ENCODE data around the gene UBE2L5. TPM values are rescaled to one million over a fixed set of nuclear protein-coding genes. Genes with fewer than 3 reads are reported as not detected.
"Not testable (repeated sequence)": the region's sequence is repeated elsewhere in the genome, so short reads cannot be mapped to it uniquely, and the experiment has no call there.

The UBE2L5 gene
- total RNA-seq, 2 donors from 2014 or later = not detected

GRCh38 chr13:30435911-30436451 lies 13.7 kb downstream of the UBE2L5 start:
- Mint-ChIP-seq H3K4me1 (ENCODE audit: low read depth) (peaks cover 17% of the 10 kb centered on the region), H3K27me3 (ENCODE audit: low read depth) (peaks cover 13% of the 10 kb centered on the region), H3K36me3 (ENCODE audit: insufficient read depth in 2 of 2) (no peaks in the 10 kb centered on the region), H3K9me3 (no peaks in the 10 kb centered on the region), H3K4me3 (no peak overlapping the region), H3K27ac (no peak overlapping the region)
- DNase-seq (no peak), ATAC-seq (replicated peaks in 1 of 2) (no peak)

GRCh38 chr13:30437177-30437576 lies 14.9 kb downstream of the UBE2L5 start:
- no peak overlapping the region for H3K4me3 Mint-ChIP-seq
- ATAC-seq (replicated peaks in 1 of 2) = no peak
- no peaks in the 10 kb centered on the region for H3K9me3 Mint-ChIP-seq
- H3K4me1 Mint-ChIP-seq (ENCODE audit: low read depth) = peaks cover 11% of the 10 kb centered on the region
- DNase-seq = no peak
- H3K27ac Mint-ChIP-seq = no peak overlapping the region
- peaks cover 13% of the 10 kb centered on the region for H3K27me3 Mint-ChIP-seq (ENCODE audit: low read depth)
- H3K36me3 Mint-ChIP-seq (ENCODE audit: insufficient read depth in 2 of 2) = no peaks in the 10 kb centered on the region

GRCh38 chr13:30438286-30438685 lies 16.0 kb downstream of the UBE2L5 start:
- Mint-ChIP-seq H3K36me3 (ENCODE audit: insufficient read depth in 2 of 2) (no peaks in the 10 kb centered on the region), H3K9me3 (no peaks in the 10 kb centered on the region), H3K27ac (no peak overlapping the region), H3K4me1 (ENCODE audit: low read depth) (peaks cover 11% of the 10 kb centered on the region), H3K27me3 (ENCODE audit: low read depth) (peaks cover 13% of the 10 kb centered on the region), H3K4me3 (no peak overlapping the region)
- ATAC-seq (replicated peaks in 1 of 2) (no peak), DNase-seq (no peak)

- no peak for DNase-seq
- peaks cover 16% of the 10 kb centered on the region for H3K27me3 Mint-ChIP-seq (ENCODE audit: low read depth)
- no peaks in the 10 kb centered on the region for H3K36me3 Mint-ChIP-seq (ENCODE audit: insufficient read depth in 2 of 2)
- H3K9me3 Mint-ChIP-seq = no peaks in the 10 kb centered on the region
- peak overlapping the region; percentile 55 for H3K27ac Mint-ChIP-seq
- peak; percentile 31 to 42 for ATAC-seq (replicated peaks in 1 of 2)
- H3K4me1 Mint-ChIP-seq (ENCODE audit: low read depth) = peaks cover 19% of the 10 kb centered on the region
- no peak overlapping the region for H3K4me3 Mint-ChIP-seq
Observed at GRCh38 chr13:30440910-30441703, 18.8 kb downstream of the UBE2L5 start.

- no peaks in the 10 kb centered on the region for H3K36me3 Mint-ChIP-seq (ENCODE audit: insufficient read depth in 2 of 2)
- no peak for DNase-seq
- peaks cover 19% of the 10 kb centered on the region for H3K27me3 Mint-ChIP-seq (ENCODE audit: low read depth)
- no peak for ATAC-seq (replicated peaks in 1 of 2)
- peaks cover 24% of the 10 kb centered on the region for H3K4me1 Mint-ChIP-seq (ENCODE audit: low read depth)
- H3K4me3 Mint-ChIP-seq = no peak overlapping the region
- H3K27ac Mint-ChIP-seq = no peak overlapping the region
- no peaks in the 10 kb centered on the region for H3K9me3 Mint-ChIP-seq
Observed at GRCh38 chr13:30442926-30443325, 20.6 kb downstream of the UBE2L5 start.

GRCh38 chr13:30443491-30443890 lies 21.2 kb downstream of the UBE2L5 start:
- not testable (repeated sequence) for ATAC-seq (replicated peaks in 1 of 2); DNase-seq; H3K27ac Mint-ChIP-seq; H3K9me3 Mint-ChIP-seq; H3K36me3 Mint-ChIP-seq (ENCODE audit: insufficient read depth in 2 of 2); H3K4me3 Mint-ChIP-seq
- H3K4me1 Mint-ChIP-seq (ENCODE audit: low read depth) = peaks cover 24% of the 10 kb centered on the region
- H3K27me3 Mint-ChIP-seq (ENCODE audit: low read depth) = peaks cover 16% of the 10 kb centered on the region

GRCh38 chr13:30443957-30444404 lies 21.7 kb downstream of the UBE2L5 start:
- Mint-ChIP-seq H3K27ac (no peak overlapping the region), H3K9me3 (no peaks in the 10 kb centered on the region), H3K4me1 (ENCODE audit: low read depth) (peaks cover 24% of the 10 kb centered on the region), H3K27me3 (ENCODE audit: low read depth) (peaks cover 13% of the 10 kb centered on the region), H3K4me3 (no peak overlapping the region), H3K36me3 (ENCODE audit: insufficient read depth in 2 of 2) (no peaks in the 10 kb centered on the region)
- ATAC-seq (replicated peaks in 1 of 2) (no peak), DNase-seq (no peak)

GRCh38 chr13:30446126-30446500 lies 23.8 kb downstream of the UBE2L5 start:
- Mint-ChIP-seq H3K27me3 (ENCODE audit: low read depth) (peaks cover 13% of the 10 kb centered on the region), H3K9me3 (no peaks in the 10 kb centered on the region), H3K4me3 (peak overlapping the region; percentile 13 to 16), H3K36me3 (ENCODE audit: insufficient read depth in 2 of 2) (no peaks in the 10 kb centered on the region), H3K27ac (no peak overlapping the region), H3K4me1 (ENCODE audit: low read depth) (peaks cover 16% of the 10 kb centered on the region)
- ATAC-seq (replicated peaks in 1 of 2) (no peak), DNase-seq (no peak)

- no peaks in the 10 kb centered on the region for H3K9me3 Mint-ChIP-seq
- ATAC-seq (replicated peaks in 1 of 2) (peak in 1 of 2 donors; percentile 12), DNase-seq (no peak)
- H3K27ac Mint-ChIP-seq = no peak overlapping the region
- peaks cover 13% of the 10 kb centered on the region for H3K27me3 Mint-ChIP-seq (ENCODE audit: low read depth)
- H3K4me3 Mint-ChIP-seq = no peak overlapping the region
- peaks cover 13% of the 10 kb centered on the region for H3K4me1 Mint-ChIP-seq (ENCODE audit: low read depth)
- H3K36me3 Mint-ChIP-seq (ENCODE audit: insufficient read depth in 2 of 2) = no peaks in the 10 kb centered on the region
Observed at GRCh38 chr13:30448441-30448840, 26.1 kb downstream of the UBE2L5 start.

- H3K9me3 Mint-ChIP-seq = no peaks in the 10 kb centered on the region
- no peak overlapping the region for H3K4me3 Mint-ChIP-seq
- DNase-seq = no peak
- no peak overlapping the region for H3K27ac Mint-ChIP-seq
- no peaks in the 10 kb centered on the region for H3K36me3 Mint-ChIP-seq (ENCODE audit: insufficient read depth in 2 of 2)
- H3K27me3 Mint-ChIP-seq (ENCODE audit: low read depth) = peaks cover 13% of the 10 kb centered on the region
- H3K4me1 Mint-ChIP-seq (ENCODE audit: low read depth) = peaks cover 18% of the 10 kb centered on the region
- no peak for ATAC-seq (replicated peaks in 1 of 2)
Observed at GRCh38 chr13:30450066-30450465, 27.8 kb downstream of the UBE2L5 start.

- H3K27ac Mint-ChIP-seq; H3K27me3 Mint-ChIP-seq (ENCODE audit: low read depth); H3K36me3 Mint-ChIP-seq (ENCODE audit: insufficient read depth in 2 of 2); H3K9me3 Mint-ChIP-seq; H3K4me3 Mint-ChIP-seq; H3K4me1 Mint-ChIP-seq (ENCODE audit: low read depth); ATAC-seq (replicated peaks in 1 of 2); DNase-seq: not testable (repeated sequence)
Observed at GRCh38 chr13:30451476-30451875, 29.2 kb downstream of the UBE2L5 start.

GRCh38 chr13:30453727-30454126 lies 31.4 kb downstream of the UBE2L5 start:
- Mint-ChIP-seq H3K9me3 (no peaks in the 10 kb centered on the region), H3K27ac (peak overlapping the region; percentile 73), H3K4me3 (no peak overlapping the region), H3K4me1 (ENCODE audit: low read depth) (peaks cover 13% of the 10 kb centered on the region), H3K27me3 (ENCODE audit: low read depth) (no peaks in the 10 kb centered on the region), H3K36me3 (ENCODE audit: insufficient read depth in 2 of 2) (peaks cover 0 to 2% of the 10 kb centered on the region in 2 donors)
- DNase-seq (no peak), ATAC-seq (replicated peaks in 1 of 2) (peak; percentile 16 to 54)

GRCh38 chr13:30454991-30455390 lies 32.7 kb downstream of the UBE2L5 start:
- H3K9me3 Mint-ChIP-seq = no peaks in the 10 kb centered on the region
- DNase-seq (no peak), ATAC-seq (replicated peaks in 1 of 2) (peak; percentile 33 to 35)
- H3K27ac Mint-ChIP-seq = no peak overlapping the region
- H3K27me3 Mint-ChIP-seq (ENCODE audit: low read depth) = no peaks in the 10 kb centered on the region
- H3K4me1 Mint-ChIP-seq (ENCODE audit: low read depth) = peaks cover 25% of the 10 kb centered on the region
- H3K36me3 Mint-ChIP-seq (ENCODE audit: insufficient read depth in 2 of 2) = peaks cover 3 to 11% of the 10 kb centered on the region in 2 donors
- no peak overlapping the region for H3K4me3 Mint-ChIP-seq

Measured in activated T-cell treated with anti-CD3 and anti-CD28 coated beads, Interleukin-2, amount 50 U/mL, for 72 hours (primary cell).